Natural killer cell (primary cell): Measurements from ENCODE around the gene BACH2. TPM values are rescaled to one million over a fixed set of nuclear protein-coding genes. Genes with fewer than 3 reads are reported as not detected.

Experiments
- ATAC-seq, 3 donors: fragments of 150-1000 bp in 2 of 3; fragments of 200-7000 bp in 1 of 3; cut with Tn5 transposase; 1 replicate in 1 of 3; 2 replicates in 2 of 3; pipeline ENCODE4 v1.10.0; 2021; ENCODE audit warnings: mild to moderate bottlenecking in 2 of 3, moderate library complexity in 2 of 3
- DNase-seq, 2 donors: peaks; one replicate each; pipeline versions ENCODE4 v3.0.0 to v3.0.0-alpha.2; 2013 to 2021; ENCODE audit warnings: mixed read lengths in 1 of 2
- H3K27ac ChIP-seq: one replicate; pipeline ENCODE4 v1.5.1; 2013; ENCODE audit warnings: mild to moderate bottlenecking, low read length
- H3K27me3 ChIP-seq: one replicate; pipeline ENCODE4 v1.6.1; 2013; ENCODE audit warnings: low read length; ENCODE audit not compliant: control insufficient read depth, insufficient read depth
- H3K36me3 ChIP-seq: one replicate; pipeline ENCODE4 v1.6.1; 2013; ENCODE audit warnings: low read length; ENCODE audit not compliant: control insufficient read depth, insufficient read depth
- H3K4me1 ChIP-seq: one replicate; pipeline ENCODE4 v1.6.1; 2013; ENCODE audit warnings: low read length; ENCODE audit not compliant: control insufficient read depth, insufficient read depth
- H3K4me3 ChIP-seq: one replicate; pipeline ENCODE4 v1.5.1; 2013; ENCODE audit warnings: low read length
- H3K9me3 ChIP-seq: one replicate; pipeline ENCODE4 v1.6.1; 2013; ENCODE audit warnings: low read length; ENCODE audit not compliant: control insufficient read depth, insufficient read depth
- H3K27ac Mint-ChIP-seq, 2 donors: one replicate each; pipeline ENCODE4 v1.8.0; 2022; ENCODE audit warnings: mild to moderate bottlenecking in 2 of 2, mixed read lengths in 2 of 2, moderate library complexity in 1 of 2
- H3K27me3 Mint-ChIP-seq, 2 donors: one replicate each; pipeline ENCODE4 v1.8.0; 2022; ENCODE audit warnings: low read depth in 2 of 2, mixed read lengths in 2 of 2
- H3K36me3 Mint-ChIP-seq: one replicate; pipeline ENCODE4 v1.8.0; 2022; ENCODE audit warnings: mixed read lengths
- H3K4me1 Mint-ChIP-seq, 2 donors: one replicate each; pipeline ENCODE4 v1.8.0; 2022; ENCODE audit warnings: mixed read lengths in 2 of 2
- H3K4me3 Mint-ChIP-seq: one replicate; pipeline ENCODE4 v1.8.0; 2022; ENCODE audit warnings: mild to moderate bottlenecking, moderate library complexity, mixed read lengths
- H3K9me3 Mint-ChIP-seq, 2 donors: one replicate each; pipeline ENCODE4 v1.8.0; 2022; ENCODE audit warnings: mixed read lengths in 2 of 2
- WGBS: methylation state at CpG from one replicate; pipeline ENCODE4 v1.1.7; 2013; ENCODE audit warnings: missing lambda C conversion rate; ENCODE audit not compliant: insufficient coverage; 5-methylcytosine and 5-hydroxymethylcytosine counted together
- intact Hi-C: fragments of 100-400 bp; cut with micrococcal nuclease; formaldehyde crosslinking; loops from one replicate; pipeline ENCODE4 v1.14.2; 2022
- total RNA-seq, 4 donors: library from RNA; stranded (reverse); fragments of 120-200 nt in 1 of 4; gene quantifications; one replicate each; pipeline versions ENCODE4 v1.2.3 to v1.2.4, GENCODE V29; 2013 to 2022
- TF ChIP-seq, protein P1 (sequence below): fragments of 200-600 bp; IDR thresholded peaks from one replicate; pipeline ENCODE4 v1.8.0; 2022; ENCODE audit warnings: antibody characterized with exemption

Gene BACH2
- total RNA-seq, 3 donors from 2014 or later (not counting 1 experiment from before 2014, with no cell fraction given) = 32.1 to 37.8 (median 32.7) TPM

- WGBS = 89% methylated on average over 5 of the region's 7 CpGs
Observed at GRCh38 chr6:90097356-90097755, 199.3 kb downstream of the BACH2 start.

GRCh38 chr6:90096818-90097217 lies 199.8 kb downstream of the BACH2 start:
- Mint-ChIP-seq H3K9me3 (no peaks in the 10 kb centered on the region), H3K27me3 (peaks cover 0 to 10% of the 10 kb centered on the region in 2 donors), H3K36me3 (no peaks in the 10 kb centered on the region), H3K27ac (peak overlapping the region in 1 of 2 donors; percentile 36), H3K4me3 (no peak overlapping the region), H3K4me1 (peaks cover 17 to 31% of the 10 kb centered on the region in 2 donors)
- Histone ChIP-seq H3K27ac (no peak overlapping the region), H3K4me3 (no peak overlapping the region), H3K4me1 (peaks cover 10% of the 10 kb centered on the region), H3K36me3 (no peaks in the 10 kb centered on the region), H3K9me3 (no peaks in the 10 kb centered on the region), H3K27me3 (no peaks in the 10 kb centered on the region)
- ATAC-seq (no peak), DNase-seq (no peak)
- WGBS = 94% methylated on average over 4 of the region's 4 CpGs
- intact Hi-C loops = no loop called here
- TF ChIP-seq, protein P1, sequence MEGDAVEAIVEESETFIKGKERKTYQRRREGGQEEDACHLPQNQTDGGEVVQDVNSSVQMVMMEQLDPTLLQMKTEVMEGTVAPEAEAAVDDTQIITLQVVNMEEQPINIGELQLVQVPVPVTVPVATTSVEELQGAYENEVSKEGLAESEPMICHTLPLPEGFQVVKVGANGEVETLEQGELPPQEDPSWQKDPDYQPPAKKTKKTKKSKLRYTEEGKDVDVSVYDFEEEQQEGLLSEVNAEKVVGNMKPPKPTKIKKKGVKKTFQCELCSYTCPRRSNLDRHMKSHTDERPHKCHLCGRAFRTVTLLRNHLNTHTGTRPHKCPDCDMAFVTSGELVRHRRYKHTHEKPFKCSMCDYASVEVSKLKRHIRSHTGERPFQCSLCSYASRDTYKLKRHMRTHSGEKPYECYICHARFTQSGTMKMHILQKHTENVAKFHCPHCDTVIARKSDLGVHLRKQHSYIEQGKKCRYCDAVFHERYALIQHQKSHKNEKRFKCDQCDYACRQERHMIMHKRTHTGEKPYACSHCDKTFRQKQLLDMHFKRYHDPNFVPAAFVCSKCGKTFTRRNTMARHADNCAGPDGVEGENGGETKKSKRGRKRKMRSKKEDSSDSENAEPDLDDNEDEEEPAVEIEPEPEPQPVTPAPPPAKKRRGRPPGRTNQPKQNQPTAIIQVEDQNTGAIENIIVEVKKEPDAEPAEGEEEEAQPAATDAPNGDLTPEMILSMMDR = no peak

More at GRCh38 chr6:90097356-90097755, 199.3 kb downstream of the BACH2 start:
- no peaks in the 10 kb centered on the region for H3K27me3 ChIP-seq
- H3K9me3 ChIP-seq = no peaks in the 10 kb centered on the region
- no peak overlapping the region for H3K4me3 ChIP-seq
- no peaks in the 10 kb centered on the region for H3K36me3 ChIP-seq
- peaks cover 10% of the 10 kb centered on the region for H3K4me1 ChIP-seq
- peaks cover 0 to 10% of the 10 kb centered on the region in 2 donors for H3K27me3 Mint-ChIP-seq
- peaks cover 17 to 31% of the 10 kb centered on the region in 2 donors for H3K4me1 Mint-ChIP-seq
- no peaks in the 10 kb centered on the region for H3K9me3 Mint-ChIP-seq
- ATAC-seq = no peak
- intact Hi-C loops = no loop called here
- no peak for DNase-seq
- no peak overlapping the region for H3K27ac Mint-ChIP-seq
- no peak overlapping the region for H3K27ac ChIP-seq
- no peaks in the 10 kb centered on the region for H3K36me3 Mint-ChIP-seq
- TF ChIP-seq, protein P1 = no peak
- H3K4me3 Mint-ChIP-seq = no peak overlapping the region

DNA sequence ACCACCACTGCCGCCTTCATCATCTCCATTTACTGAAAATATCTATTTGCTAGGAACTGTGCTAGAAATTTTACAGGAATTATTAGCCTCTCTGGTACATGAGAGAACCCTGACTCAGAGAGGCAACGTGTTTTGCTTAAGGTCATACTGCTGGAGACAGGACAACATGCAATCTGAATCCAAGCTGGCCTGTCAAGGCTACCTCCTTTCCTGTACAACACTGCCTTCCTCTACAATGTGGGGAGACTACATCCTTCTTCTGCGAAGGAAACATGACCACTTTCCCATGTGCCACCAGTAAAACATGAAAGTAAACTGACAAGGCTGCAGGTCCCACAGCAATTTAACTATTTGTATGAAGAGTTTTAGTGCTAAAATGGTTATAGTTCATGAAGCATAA lies 200.9 kb downstream of the BACH2 start:
- WGBS = 78% methylated on average over 3 of the region's 3 CpGs
- DNase-seq (no peak), ATAC-seq (no peak)
- Mint-ChIP-seq H3K9me3 (no peaks in the 10 kb centered on the region), H3K4me1 (peaks cover 17 to 31% of the 10 kb centered on the region in 2 donors), H3K36me3 (no peaks in the 10 kb centered on the region), H3K27ac (no peak overlapping the region), H3K27me3 (peaks cover 0 to 13% of the 10 kb centered on the region in 2 donors), H3K4me3 (no peak overlapping the region)
- Histone ChIP-seq H3K27ac (no peak overlapping the region), H3K27me3 (no peaks in the 10 kb centered on the region), H3K4me3 (no peak overlapping the region), H3K9me3 (no peaks in the 10 kb centered on the region), H3K4me1 (peaks cover 10% of the 10 kb centered on the region), H3K36me3 (no peaks in the 10 kb centered on the region)
- intact Hi-C loops = no loop called here
- TF ChIP-seq, protein P1 = no peak

- WGBS = 63% methylated on average over 1 of the region's 2 CpGs
Observed at GRCh38 chr6:90095145-90095544, 201.5 kb downstream of the BACH2 start.

More at GRCh38 chr6:90095145-90095544, 201.5 kb downstream of the BACH2 start:
- Histone ChIP-seq H3K27ac (no peak overlapping the region), H3K36me3 (no peaks in the 10 kb centered on the region), H3K4me1 (peaks cover 10% of the 10 kb centered on the region), H3K9me3 (no peaks in the 10 kb centered on the region), H3K4me3 (no peak overlapping the region), H3K27me3 (no peaks in the 10 kb centered on the region)
- H3K4me3 Mint-ChIP-seq = no peak overlapping the region
- intact Hi-C loops = no loop called here
- H3K27ac Mint-ChIP-seq = no peak overlapping the region
- H3K9me3 Mint-ChIP-seq = no peaks in the 10 kb centered on the region
- H3K36me3 Mint-ChIP-seq = no peaks in the 10 kb centered on the region
- TF ChIP-seq, protein P1 = no peak
- peaks cover 17 to 31% of the 10 kb centered on the region in 2 donors for H3K4me1 Mint-ChIP-seq
- DNase-seq (peak in 1 of 2 donors; percentile 50), ATAC-seq (no peak)
- peaks cover 0 to 19% of the 10 kb centered on the region in 2 donors for H3K27me3 Mint-ChIP-seq
